IMR-90 (cell line): ENCODE data around the gene ATG3. TPM values are rescaled to one million over a fixed set of nuclear protein-coding genes. Genes with fewer than 3 reads are reported as not detected.

ENCODE experiments used
- ATAC-seq: fragments of 200-7000 bp; cut with Tn5 transposase; 2 replicates; pipeline ENCODE4 v1.9.1; 2020; ENCODE audit warnings: low read depth, mild to moderate bottlenecking, moderate library complexity
- BruUV-seq: library from RNA; stranded (reverse); fragments of 400-500 nt; replicated peaks from 2 replicates; lab custom pipeline; 2021; lab: Mats Ljungman, UMichigan
- CTCF ChIA-PET: fragments of 300-600 bp; formaldehyde crosslinking; extraction: SDS; loops from one replicate; lab custom pipeline; 2021; ENCODE audit warnings: antibody characterized with exemption; lab: Yijun Ruan, JAX
- POLR2A ChIA-PET: fragments of 300-600 bp; sonication (Branson Sonifier 250); formaldehyde crosslinking; loops from one replicate; lab custom pipeline; 2022; ENCODE audit warnings: antibody characterized with exemption; ENCODE audit not compliant: unreplicated experiment; lab: Charles Lee
- DNase-seq: peaks from one replicate; pipeline ENCODE4 v3.0.0; 2013
- H2AFZ ChIP-seq: replicated peaks from 2 replicates; pipeline ENCODE3; 2013; ENCODE audit warnings: low read length, mild to moderate bottlenecking; ENCODE audit not compliant: poor library complexity
- H2AK5ac ChIP-seq: 2 replicates; pipeline ENCODE4 v1.6.1; 2013; ENCODE audit warnings: low read depth, low read length, inconsistent platforms
- H2AK9ac ChIP-seq: replicated peaks from 2 replicates; pipeline ENCODE3; 2013; ENCODE audit warnings: mild to moderate bottlenecking, low read depth, low read length, moderate library complexity; ENCODE audit not compliant: poor library complexity
- H2BK120ac ChIP-seq: 2 replicates; pipeline ENCODE4 v1.6.1; 2013; ENCODE audit warnings: low read depth, low read length, inconsistent platforms
- H2BK15ac ChIP-seq: 3 replicates; pipeline ENCODE4 v1.6.1; 2013; ENCODE audit warnings: low read depth, low read length, inconsistent platforms
- H2BK20ac ChIP-seq: 2 replicates; pipeline ENCODE4 v1.6.1; 2013; ENCODE audit warnings: low read depth, mild to moderate bottlenecking, inconsistent platforms, low read length, moderate library complexity
- H2BK5ac ChIP-seq: 2 replicates; pipeline ENCODE4 v1.6.1; 2013; ENCODE audit warnings: mild to moderate bottlenecking, low read depth, low read length, inconsistent platforms; ENCODE audit not compliant: poor library complexity, severe bottlenecking
- H3K14ac ChIP-seq: replicated peaks from 2 replicates; pipeline ENCODE4 v1.6.1; 2013; ENCODE audit warnings: low read depth, low read length, inconsistent platforms
- H3K18ac ChIP-seq: 2 replicates; pipeline ENCODE4 v1.6.1; 2013; ENCODE audit warnings: low read depth, low read length, control low read depth
- H3K23ac ChIP-seq: 2 replicates; pipeline ENCODE4 v1.6.1; 2013; ENCODE audit warnings: low read depth, low read length, inconsistent platforms
- H3K27ac ChIP-seq: 2 replicates; pipeline ENCODE4 v1.5.1; 2013; ENCODE audit warnings: mild to moderate bottlenecking, control low read depth, low read length; ENCODE audit not compliant: insufficient read depth
- H3K27me3 ChIP-seq: 2 replicates; pipeline ENCODE4 v1.6.1; 2013; ENCODE audit warnings: low read length; ENCODE audit not compliant: control insufficient read depth, insufficient read depth
- H3K36me3 ChIP-seq: 2 replicates; pipeline ENCODE4 v1.6.1; 2013; ENCODE audit warnings: low read length, mixed read lengths; ENCODE audit not compliant: control insufficient read depth, insufficient read depth
- H3K4ac ChIP-seq: 2 replicates; pipeline ENCODE4 v1.6.1; 2013; ENCODE audit warnings: low read depth, low read length, inconsistent platforms
- H3K4me1 ChIP-seq: 2 replicates; pipeline ENCODE4 v1.6.1; 2013; ENCODE audit warnings: low read length, mixed read lengths; ENCODE audit not compliant: control insufficient read depth, insufficient read depth
- H3K4me2 ChIP-seq: 2 replicates; pipeline ENCODE4 v1.6.1; 2013; ENCODE audit warnings: low read depth, mild to moderate bottlenecking, control low read depth, low read length, moderate library complexity
- H3K4me3 ChIP-seq: 2 replicates; pipeline ENCODE4 v1.5.1; 2013; ENCODE audit warnings: low read depth, mild to moderate bottlenecking, control low read depth, low read length, moderate library complexity; ENCODE audit not compliant: insufficient read depth
- H3K56ac ChIP-seq: 2 replicates; pipeline ENCODE4 v1.6.1; 2013; ENCODE audit warnings: low read length, inconsistent platforms; ENCODE audit not compliant: insufficient read depth; ENCODE audit errors: extremely low read depth
- H3K79me1 ChIP-seq, 2 experiments: 2 replicates each; pipeline ENCODE4 v1.6.1; 2013; ENCODE audit warnings: low read length in 2 of 2, inconsistent platforms in 1 of 2, low read depth in 1 of 2
- H3K9ac ChIP-seq: 2 replicates; pipeline ENCODE4 v1.6.1; 2013; ENCODE audit warnings: low read depth, low read length, control low read depth
- H3K9me1 ChIP-seq: 2 replicates; pipeline ENCODE4 v1.6.1; 2013; ENCODE audit warnings: low read length, inconsistent platforms; ENCODE audit not compliant: insufficient read depth
- H3K9me3 ChIP-seq: 2 replicates; pipeline ENCODE4 v1.6.1; 2013; ENCODE audit warnings: low read length; ENCODE audit not compliant: control insufficient read depth, insufficient read depth
- H4K20me1 ChIP-seq: 2 replicates; pipeline ENCODE4 v1.6.1; 2013; ENCODE audit warnings: low read length, inconsistent platforms; ENCODE audit not compliant: insufficient read depth
- H4K5ac ChIP-seq: 2 replicates; pipeline ENCODE4 v1.6.1; 2013; ENCODE audit warnings: mild to moderate bottlenecking, low read depth, low read length, control low read depth
- H4K8ac ChIP-seq, 2 experiments: 2 replicates each; pipeline ENCODE4 v1.6.1; 2013; ENCODE audit warnings: low read depth in 2 of 2, low read length in 2 of 2, control low read depth in 1 of 2, inconsistent platforms in 1 of 2
- H4K91ac ChIP-seq: 2 replicates; pipeline ENCODE4 v1.6.1; 2013; ENCODE audit warnings: low read depth, low read length, inconsistent platforms; ENCODE audit not compliant: insufficient read depth
- BHLHE40 ChIP-seq: fragments of 150-350 bp; IDR thresholded peaks from 2 replicates; pipeline ENCODE4 v1.6.1; 2016; ENCODE audit warnings: mild to moderate bottlenecking, low read depth, low read length
- CEBPB ChIP-seq: IDR thresholded peaks from 2 replicates; pipeline ENCODE4 v1.6.1; 2012; ENCODE audit warnings: low read depth, low read length, improper control_type of control experiment
- CHD1 ChIP-seq: IDR thresholded peaks from 2 replicates; pipeline ENCODE4 v1.6.1; 2012; ENCODE audit warnings: low read depth, low read length, improper control_type of control experiment
- CTCF ChIP-seq: conservative IDR thresholded peaks from 2 replicates; pipeline ENCODE4 v1.5.1; 2012; ENCODE audit warnings: mild to moderate bottlenecking, low read depth, low read length, improper control_type of control experiment
- ELK1 ChIP-seq: fragments of 150-350 bp; IDR thresholded peaks from 2 replicates; pipeline ENCODE4 v1.6.1; 2016; ENCODE audit warnings: low read depth, mild to moderate bottlenecking, low read length, moderate library complexity, borderline replicate concordance
- FOS ChIP-seq: fragments of 150-350 bp; IDR thresholded peaks from 2 replicates; pipeline ENCODE4 v1.6.1; 2016; ENCODE audit warnings: low read depth, low read length
- MAFK ChIP-seq: IDR thresholded peaks from 2 replicates; pipeline ENCODE4 v1.6.1; 2012; ENCODE audit warnings: low read depth, low read length, improper control_type of control experiment
- MAZ ChIP-seq: IDR thresholded peaks from 2 replicates; pipeline ENCODE4 v1.6.1; 2012; ENCODE audit warnings: low read depth, mild to moderate bottlenecking, low read length, improper control_type of control experiment, moderate library complexity, borderline replicate concordance
- MXI1 ChIP-seq: IDR thresholded peaks from 2 replicates; pipeline ENCODE4 v1.6.1; 2012; ENCODE audit warnings: low read depth, mild to moderate bottlenecking, low read length, moderate library complexity, borderline replicate concordance
- NFE2L2 ChIP-seq: fragments of 150-350 bp; IDR thresholded peaks from 2 replicates; pipeline ENCODE4 v1.6.1; 2016; ENCODE audit warnings: low read depth, mild to moderate bottlenecking, low read length
- POLR2A ChIP-seq: IDR thresholded peaks from 2 replicates; pipeline ENCODE4 v1.6.1; 2012; ENCODE audit warnings: mild to moderate bottlenecking, low read depth, low read length
- RAD21 ChIP-seq: IDR thresholded peaks from 2 replicates; pipeline ENCODE4 v1.6.1; 2012; ENCODE audit warnings: low read length, improper control_type of control experiment
- RCOR1 ChIP-seq: IDR thresholded peaks from 2 replicates; pipeline ENCODE4 v1.6.1; 2012; ENCODE audit warnings: mild to moderate bottlenecking, low read length, improper control_type of control experiment; ENCODE audit not compliant: insufficient replicate concordance
- RFX5 ChIP-seq: IDR thresholded peaks from 2 replicates; pipeline ENCODE4 v1.8.0; 2012; ENCODE audit warnings: low read depth, mild to moderate bottlenecking, low read length, moderate library complexity
- SMC3 ChIP-seq: fragments of 150-350 bp; IDR thresholded peaks from 2 replicates; pipeline ENCODE4 v1.6.1; 2016; ENCODE audit warnings: low read depth, mild to moderate bottlenecking, antibody characterized with exemption, low read length, moderate library complexity
- USF2 ChIP-seq: fragments of 150-350 bp; IDR thresholded peaks from 2 replicates; pipeline ENCODE4 v1.6.1; 2017; ENCODE audit warnings: mild to moderate bottlenecking, antibody characterized with exemption, low read length, low read depth
- WGBS, 2 experiments: methylation state at CpG; one replicate each; pipeline versions ENCODE4 v1.1.5 to v1.1.7; 2013; ENCODE audit warnings: missing lambda C conversion rate in 2 of 2; ENCODE audit not compliant: insufficient read length in 1 of 2; ENCODE audit errors: extremely low coverage in 2 of 2; 5-methylcytosine and 5-hydroxymethylcytosine counted together
- dilution Hi-C: fragments of 300-500 bp; cut with HindIII; formaldehyde crosslinking; loops from one replicate; pipeline ENCODE4 v1.14.3; 2018; ENCODE audit warnings: low sequenced_read_pairs; ENCODE audit not compliant: unreplicated experiment
- in situ Hi-C: fragments of 300-500 bp; cut with MboI; formaldehyde crosslinking; loops from 3 replicates; pipeline ENCODE4 v1.14.3; 2019; ENCODE audit warnings: low sequenced_read_pairs, inconsistent platforms, mixed read lengths
- intact Hi-C: fragments of 100-400 bp; cut with micrococcal nuclease; formaldehyde crosslinking; loops from 2 replicates; pipeline ENCODE4 v1.10.0; 2022
- polyA plus RNA-seq, 3 experiments: library from polyadenylated mRNA; depleted of rRNA; stranded (reverse); fragments of >200 nt; gene quantifications; 2 replicates each; pipeline ENCODE4 v1.2.3, GENCODE V29; 2012; ENCODE audit warnings: low replicate concordance in 1 of 3
- total RNA-seq: library from RNA; depleted of rRNA; stranded (reverse); fragments of >200 nt; gene quantifications from 2 replicates; pipeline ENCODE4 v1.2.3, GENCODE V29; 2012

The ATG3 gene
- total and polyA plus RNA-seq, 2 of the 4 experiments (the other 2 are of a cell fraction), result 30.8 to 31.7 TPM

- POLR2A ChIA-PET, result no interaction called here
- Histone ChIP-seq H3K4me2 (no peak overlapping the region), H3K23ac (no peak overlapping the region), H2BK15ac (no peak overlapping the region), H3K14ac (no peak overlapping the region), H3K56ac (no peak overlapping the region), H2AFZ (no peak overlapping the region), H4K8ac (no peak overlapping the region), H3K18ac (no peak overlapping the region), H3K4me3 (no peak overlapping the region), H2AK9ac (no peak overlapping the region), H3K27ac (no peak overlapping the region), H2BK120ac (no peak overlapping the region), H3K27me3 (no peaks in the 10 kb centered on the region), H2BK5ac (no peak overlapping the region), H3K9ac (no peak overlapping the region), H3K36me3 (peaks cover 10% of the 10 kb centered on the region), H3K4me1 (peaks cover 2% of the 10 kb centered on the region), H4K91ac (no peak overlapping the region), H2AK5ac (no peak overlapping the region), H4K5ac (no peak overlapping the region), H3K9me1 (no peaks in the 10 kb centered on the region; the same call in 1 of the 2 replicates), H4K20me1 (no peaks in the 10 kb centered on the region), H3K4ac (no peak overlapping the region), H2BK20ac (no peak overlapping the region), H3K9me3 (no peaks in the 10 kb centered on the region), H3K79me1 (no peaks in the 10 kb centered on the region)
- no peak for DNase-seq
- dilution Hi-C loops (loop anchor here (25.0 kb wide), 1 partner anchor 408 kb away; the partner anchor contains the start of genes CD200R1 and GTPBP8), in situ Hi-C loops (loop anchor here (10.0 kb wide), 1 partner anchor 236 kb away; no protein-coding TSS in a partner anchor), intact Hi-C loops (no loop called here)
- no peak for ATAC-seq
- WGBS, 2 experiments, result no CpG with 5 or more reads among the region's 3 CpGs
- CTCF ChIA-PET, result interaction anchor here (1.5 kb wide), 1 partner anchor 63 kb away, joined by 4 read pairs; no protein-coding TSS in a partner anchor
- BruUV-seq, result no TSS peak
- TF ChIP-seq CEBPB, result no peak
- no peak for TF ChIP-seq MXI1
- TF ChIP-seq CHD1, result no peak
- no peak for TF ChIP-seq FOS
- TF ChIP-seq MAZ, result no peak
- TF ChIP-seq ELK1, result no peak
- TF ChIP-seq BHLHE40, result no peak
- no peak for TF ChIP-seq RAD21
- no peak for TF ChIP-seq RCOR1
- no peak for TF ChIP-seq POLR2A
- no peak for TF ChIP-seq NFE2L2
- TF ChIP-seq USF2, result no peak
- TF ChIP-seq CTCF, result no peak
- TF ChIP-seq MAFK, result no peak
- no peak for TF ChIP-seq RFX5
- TF ChIP-seq SMC3, result no peak
These were observed 17.5 kb upstream of the ATG3 start for GRCh38 chr3:112579232-112579631.
